GM18909 (cell line): ENCODE data around the gene ONECUT3.

Source experiments
- ATAC-seq: cut with Tn5 transposase; IDR thresholded peaks from one replicate; pipeline ENCODE4 v1.9.1; 2021; ENCODE audit warnings: mild to moderate bottlenecking; ENCODE audit not compliant: unreplicated experiment, poor library complexity

ONECUT3 gene

DNA sequence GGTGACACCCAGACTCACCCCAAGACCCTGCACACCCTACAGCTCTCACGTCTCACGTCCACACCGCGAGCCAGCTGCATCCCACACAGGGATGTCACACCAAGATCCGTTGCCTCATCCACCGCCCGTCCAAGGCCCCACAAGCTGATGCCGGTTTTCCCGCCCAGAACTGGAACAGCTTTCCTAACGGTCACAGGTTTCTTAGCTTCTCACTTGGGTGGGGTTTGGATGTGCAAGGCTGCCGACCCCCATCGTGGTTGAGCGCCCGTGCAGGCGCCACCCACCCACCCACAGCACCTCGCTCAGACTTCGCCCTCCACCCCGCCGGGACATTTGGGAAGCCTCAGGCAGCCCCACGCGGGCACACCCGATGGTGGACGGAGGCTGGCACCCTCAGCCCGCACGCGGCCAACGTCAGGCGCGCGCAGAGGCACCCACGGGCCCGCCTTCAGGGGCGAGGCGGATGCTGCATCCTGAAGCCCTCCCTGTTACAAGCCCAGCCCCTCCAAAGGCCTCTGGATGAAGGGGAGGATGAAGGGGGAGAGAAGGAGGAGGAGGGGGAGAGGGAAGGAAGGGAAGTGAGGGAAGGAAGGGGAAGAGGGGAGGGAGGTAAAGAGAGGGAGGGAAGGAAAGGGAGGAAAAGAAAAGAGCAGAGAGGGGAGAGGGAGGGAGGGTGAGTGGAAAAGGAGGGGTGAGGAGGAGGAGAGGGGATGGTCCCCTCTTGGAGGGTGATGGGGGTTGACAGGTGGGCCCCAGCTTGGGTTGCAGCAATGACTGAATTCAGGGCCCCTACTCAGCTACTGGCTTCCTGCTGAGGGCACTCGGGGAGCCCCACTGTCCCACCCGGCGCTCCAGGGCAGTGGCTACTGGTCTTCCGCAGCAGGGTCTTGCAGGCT lies 12.8 kb downstream of the ONECUT3 start:
- ATAC-seq, result no peak

DNA sequence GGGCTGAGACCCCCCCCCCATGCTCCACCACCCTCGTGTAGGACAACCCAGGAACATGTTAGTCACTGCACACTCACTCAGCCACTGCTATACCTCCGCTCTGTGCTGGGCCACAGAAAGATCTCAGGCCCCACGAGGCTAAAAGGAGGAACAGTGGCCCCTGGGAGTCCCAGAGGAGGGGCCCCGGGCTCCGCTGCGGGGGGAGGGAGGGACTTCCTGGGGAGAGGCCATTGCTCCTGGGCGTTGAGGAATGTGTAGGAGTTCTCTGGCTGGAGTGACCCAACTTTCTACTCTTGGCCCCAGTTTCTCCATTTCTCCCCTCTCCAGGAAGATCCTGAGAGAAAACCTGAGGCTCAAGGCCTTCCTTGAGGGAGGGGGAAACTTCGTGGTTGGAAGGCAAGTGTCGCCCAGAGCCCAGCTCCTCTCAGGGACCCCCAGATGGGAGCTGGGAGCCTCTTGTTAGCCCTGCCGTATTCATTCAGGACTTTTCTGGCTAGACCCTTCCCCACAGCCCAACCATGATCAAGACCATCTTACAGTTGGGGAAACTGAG lies 13.6 kb downstream of the ONECUT3 start:
- ATAC-seq, result no peak

DNA sequence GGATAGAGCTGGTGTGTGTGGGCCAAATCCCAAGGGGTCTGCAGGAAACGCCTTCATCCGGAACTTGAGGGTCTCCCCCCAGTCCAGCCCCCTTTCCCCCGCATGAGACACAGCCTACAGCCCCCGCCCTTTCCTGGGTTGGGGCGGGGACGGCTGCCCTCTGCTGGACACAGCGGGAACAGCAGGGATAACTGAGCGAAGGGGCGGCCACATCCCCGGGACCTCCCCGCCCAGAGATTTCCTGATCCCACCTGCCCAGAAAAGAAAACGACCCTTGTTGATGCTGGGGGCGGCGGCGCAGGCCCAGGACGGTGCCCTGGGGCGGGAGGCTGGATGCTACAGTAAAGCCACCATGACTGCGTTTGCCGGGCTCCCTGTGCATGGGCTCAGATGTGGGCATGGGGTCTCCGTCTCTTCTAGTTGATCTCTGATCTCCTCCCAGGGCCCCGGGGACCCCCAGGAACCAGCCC lies 14.2 kb downstream of the ONECUT3 start:
- no peak for ATAC-seq

DNA sequence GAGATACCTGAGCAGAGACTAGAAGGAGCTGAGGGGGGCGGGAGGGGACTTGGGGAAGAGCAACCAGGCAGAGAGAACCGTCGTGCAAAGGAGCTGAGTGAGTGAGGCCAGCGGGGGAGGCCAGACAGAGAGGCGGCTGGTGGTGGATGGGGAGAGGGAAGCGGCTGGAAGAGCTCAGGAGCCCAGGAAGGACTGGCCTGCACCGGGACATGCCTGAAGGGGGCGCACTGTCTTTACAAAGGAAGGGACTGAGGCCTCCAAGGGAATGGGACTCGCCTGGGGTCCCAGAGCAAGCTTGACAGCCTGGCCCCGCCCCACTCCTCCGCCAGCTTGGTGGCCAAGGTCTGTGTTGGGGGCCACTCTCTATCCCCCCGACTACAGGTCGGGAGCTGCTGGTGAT lies 14.9 kb downstream of the ONECUT3 start:
- no peak for ATAC-seq

DNA sequence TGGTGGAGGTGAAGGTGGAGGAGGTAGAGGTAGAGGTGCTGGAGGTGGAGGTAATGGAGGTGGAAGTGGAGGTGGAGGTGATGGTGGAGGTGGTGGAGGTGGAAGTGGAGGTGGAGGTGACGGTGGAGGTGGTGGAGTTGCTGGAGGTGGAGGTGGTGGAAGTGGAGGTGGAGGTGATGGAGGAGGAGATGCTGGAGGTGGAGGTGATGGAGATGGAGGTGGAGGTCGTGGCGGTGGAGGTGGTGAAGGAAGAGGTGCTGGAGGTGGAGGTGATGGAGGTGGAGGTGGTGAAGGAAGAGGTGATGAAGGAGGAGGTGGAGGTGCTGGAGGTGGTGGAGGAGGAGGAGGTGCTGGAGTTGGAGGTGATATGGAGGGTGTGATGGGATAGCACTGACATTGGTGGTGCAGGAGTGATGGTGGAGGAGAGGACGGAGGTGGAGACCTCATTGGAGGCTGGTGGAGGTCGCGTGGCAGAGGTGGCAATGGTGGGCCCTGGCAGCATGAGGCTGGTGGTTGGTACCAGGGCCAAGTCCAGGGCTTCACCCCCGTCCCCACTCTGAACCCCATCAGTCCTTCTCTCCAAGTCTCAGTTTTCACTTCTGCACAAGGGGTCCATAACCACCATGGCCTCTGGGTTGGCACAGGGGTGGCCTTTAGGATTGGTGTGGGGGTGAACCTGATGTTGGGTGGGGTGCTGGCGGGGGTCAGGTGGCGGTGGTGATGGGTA lies 15.8 kb downstream of the ONECUT3 start:
- ATAC-seq, result no peak

DNA sequence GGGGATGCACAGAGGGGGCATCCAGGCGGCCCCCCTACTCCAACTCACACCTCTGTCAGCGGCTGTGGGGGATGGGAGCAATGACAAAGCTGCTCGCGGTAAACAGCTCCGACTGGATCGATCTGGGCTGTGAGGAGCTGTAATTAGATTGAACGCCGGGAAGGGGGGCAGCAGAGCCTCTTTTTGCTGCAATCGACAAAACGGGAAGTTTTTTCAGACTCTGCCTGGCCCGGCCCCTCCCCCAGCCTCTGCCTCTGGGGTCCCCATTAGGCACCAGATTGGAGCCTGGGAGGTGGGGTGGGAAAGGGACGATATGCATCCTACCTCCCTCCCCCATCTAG lies 16.3 kb downstream of the ONECUT3 start:
- no peak for ATAC-seq

DNA sequence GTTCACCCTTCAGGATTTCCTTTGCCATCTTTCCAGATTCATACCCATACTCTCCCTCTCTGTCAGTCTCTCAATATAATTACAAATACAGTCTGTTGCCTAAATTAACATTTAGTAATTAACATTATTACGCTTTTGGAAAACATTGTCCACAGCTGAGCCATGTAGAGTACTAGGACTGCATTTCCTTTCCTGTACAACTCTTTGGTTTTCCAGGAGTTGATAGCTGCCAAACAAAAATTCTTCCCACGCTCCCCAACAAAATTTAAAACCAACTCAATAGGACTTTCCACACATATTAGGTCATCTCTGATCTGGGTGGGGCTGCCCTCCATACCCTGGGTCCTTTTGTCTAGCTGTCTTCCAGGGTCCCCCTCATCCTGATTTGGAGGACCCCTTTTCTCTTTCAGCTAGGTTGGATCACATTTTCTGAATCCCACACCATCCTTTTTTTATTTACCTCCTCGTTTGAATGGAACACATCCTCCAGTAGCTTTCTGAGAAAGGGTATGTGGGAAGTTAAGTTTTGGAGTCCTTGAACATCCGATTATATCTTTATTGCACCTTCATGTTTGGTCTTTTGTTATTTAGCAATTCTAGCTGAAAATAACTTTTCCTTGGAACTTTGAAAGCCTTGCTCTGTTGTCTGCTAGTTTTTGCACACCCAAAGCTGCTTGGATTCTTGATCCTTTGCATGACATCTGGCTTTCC lies 17.7 kb downstream of the ONECUT3 start:
- ATAC-seq, result no peak

DNA sequence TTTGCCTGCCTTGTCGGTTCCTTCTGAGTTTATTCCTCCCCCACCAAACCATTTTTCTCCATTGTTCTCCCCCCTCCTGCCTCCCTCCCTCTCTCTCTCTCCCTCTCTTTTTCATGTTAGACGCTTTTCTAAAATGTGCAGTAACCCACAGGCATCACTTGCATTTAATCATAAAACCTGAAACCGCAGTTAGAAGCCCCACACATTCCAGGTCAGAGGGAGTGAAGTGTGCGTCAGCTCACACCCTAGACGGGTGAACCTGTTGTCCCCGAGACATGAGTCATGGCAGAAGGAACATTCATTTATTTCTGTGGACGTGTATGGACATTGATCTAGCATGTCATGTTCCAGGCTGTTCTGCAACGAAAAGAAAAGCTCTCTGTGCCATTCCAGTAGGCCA lies 19.9 kb downstream of the ONECUT3 start:
- ATAC-seq, result no peak

DNA sequence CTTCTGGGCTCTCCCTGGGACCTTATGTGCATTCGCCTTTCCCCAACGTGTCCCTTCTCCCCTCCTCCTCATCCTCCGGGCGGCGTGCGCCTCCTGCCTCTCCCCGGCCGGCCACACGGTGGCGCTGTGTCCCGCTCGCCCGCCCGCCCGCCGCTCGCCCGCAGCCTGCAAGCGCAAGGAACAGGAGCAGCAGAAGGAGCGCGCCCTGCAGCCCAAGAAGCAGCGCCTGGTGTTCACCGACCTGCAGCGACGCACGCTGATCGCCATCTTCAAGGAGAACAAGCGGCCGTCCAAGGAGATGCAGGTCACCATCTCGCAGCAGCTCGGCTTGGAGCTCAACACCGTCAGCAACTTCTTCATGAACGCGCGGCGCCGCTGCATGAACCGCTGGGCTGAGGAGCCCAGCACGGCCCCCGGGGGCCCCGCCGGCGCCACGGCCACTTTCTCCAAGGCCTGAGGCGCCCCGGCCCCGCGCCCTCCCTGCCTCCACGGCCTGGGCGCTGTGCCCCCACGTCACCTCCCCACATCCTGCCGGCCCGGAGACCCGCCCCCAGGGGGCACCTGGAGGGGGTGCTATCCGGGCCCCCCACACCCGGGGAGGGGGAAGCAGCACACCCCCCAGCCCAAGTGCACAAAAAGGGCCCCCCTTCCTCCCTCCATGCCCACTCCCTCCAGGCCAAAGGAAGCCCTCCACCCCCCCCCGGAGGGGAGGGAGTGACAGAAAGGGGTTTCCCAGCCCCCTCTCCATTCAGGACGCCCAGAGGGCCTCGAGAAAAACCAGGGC lies 21.9 kb downstream of the ONECUT3 start:
- ATAC-seq, result no peak

DNA sequence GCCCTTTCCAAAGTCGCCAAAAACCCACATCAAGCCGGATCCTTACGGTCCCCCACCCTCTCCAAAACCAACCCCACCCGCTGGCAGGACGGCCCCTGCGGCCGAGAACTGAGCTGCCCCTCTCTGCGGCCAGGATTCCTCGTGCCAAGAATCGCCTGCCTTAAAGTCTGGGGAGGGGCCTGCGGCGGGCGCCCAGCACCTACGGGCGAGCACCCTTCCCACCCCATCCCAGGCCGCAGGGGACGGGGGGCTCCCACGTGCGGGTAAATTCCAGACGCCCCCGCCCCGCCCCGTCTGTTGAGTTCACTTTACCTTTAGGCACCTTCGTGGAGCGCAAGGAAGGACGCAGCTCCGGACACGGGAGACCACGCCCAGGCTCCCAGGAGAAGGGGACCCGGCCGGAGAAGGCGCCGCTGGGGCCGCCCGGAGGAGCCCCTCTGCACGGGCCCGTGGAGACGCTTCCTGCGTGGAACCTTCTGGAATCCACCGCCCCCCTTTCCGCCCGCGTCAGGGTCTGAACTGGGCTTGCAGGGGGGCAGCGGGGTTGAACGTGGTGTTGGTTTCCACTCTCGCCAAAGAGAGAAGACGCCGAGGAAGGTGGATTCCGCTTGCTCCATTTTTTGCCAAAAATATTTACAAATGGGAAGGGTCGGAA lies 22.8 kb downstream of the ONECUT3 start:
- ATAC-seq, result no peak

DNA sequence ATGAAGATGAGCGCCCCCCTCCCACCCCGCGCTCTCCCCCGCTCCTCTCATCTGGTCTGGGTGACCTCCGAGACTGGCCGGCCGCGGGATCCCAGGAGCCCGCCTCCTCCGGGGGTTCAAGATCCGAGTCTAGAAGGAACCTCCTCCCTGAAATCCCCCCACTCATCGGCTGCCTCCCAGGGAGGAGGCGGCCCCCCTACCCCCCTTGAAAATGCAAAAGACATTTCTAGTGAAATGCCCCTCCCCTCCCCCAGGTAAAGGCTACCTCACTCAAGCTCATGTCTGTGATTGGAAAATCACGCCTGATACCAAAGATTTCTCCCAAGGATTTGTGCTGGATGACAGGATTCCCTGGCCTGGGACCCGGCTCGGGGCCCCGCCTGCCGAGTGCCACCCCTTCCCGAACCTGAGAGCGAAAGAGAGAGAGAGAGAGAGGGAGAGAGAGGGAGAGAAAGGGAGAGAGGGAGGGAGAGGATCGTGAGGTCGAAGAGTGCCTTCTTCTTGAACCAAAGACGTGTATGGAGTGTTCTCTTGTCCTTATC lies 23.4 kb downstream of the ONECUT3 start:
- ATAC-seq, result no peak

DNA sequence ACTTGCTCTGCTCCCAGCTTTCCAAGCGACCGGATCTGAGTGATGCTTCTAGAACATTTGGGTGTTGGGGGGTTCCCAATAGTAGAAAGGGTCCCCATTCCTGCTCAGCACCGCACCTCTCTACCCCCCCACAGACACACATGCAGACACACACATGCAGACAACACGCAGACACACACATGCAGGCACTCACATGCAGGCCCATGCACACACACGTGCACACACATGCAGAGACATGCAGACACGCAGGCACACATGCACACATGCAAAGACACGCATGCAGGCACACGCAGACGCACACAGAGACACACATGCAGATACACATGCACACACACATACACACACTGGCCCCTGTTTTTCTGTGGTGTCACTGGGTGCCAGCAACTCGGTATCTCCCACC lies 23.8 kb downstream of the ONECUT3 start:
- ATAC-seq, result no peak

DNA sequence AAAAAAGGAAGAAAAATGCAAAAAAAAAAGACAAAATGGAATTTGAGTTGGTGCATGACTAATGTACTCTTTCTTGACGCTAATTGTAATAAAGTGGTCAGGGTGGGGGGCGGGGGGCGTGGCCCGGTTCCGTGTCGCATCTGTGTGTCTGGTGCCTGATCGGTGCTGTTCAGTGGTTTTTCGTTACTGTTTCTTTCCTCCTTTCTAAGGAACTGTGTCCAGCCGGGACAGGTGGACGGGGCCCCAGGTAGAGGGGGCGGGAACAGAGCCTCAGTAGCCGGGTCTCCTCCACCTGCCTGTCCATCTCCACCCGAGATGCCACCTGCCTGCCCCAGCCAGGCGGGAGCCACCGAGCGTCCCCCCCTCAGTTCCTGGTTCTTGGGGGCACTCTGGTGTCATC lies 26.3 kb downstream of the ONECUT3 start:
- ATAC-seq, result no peak

DNA sequence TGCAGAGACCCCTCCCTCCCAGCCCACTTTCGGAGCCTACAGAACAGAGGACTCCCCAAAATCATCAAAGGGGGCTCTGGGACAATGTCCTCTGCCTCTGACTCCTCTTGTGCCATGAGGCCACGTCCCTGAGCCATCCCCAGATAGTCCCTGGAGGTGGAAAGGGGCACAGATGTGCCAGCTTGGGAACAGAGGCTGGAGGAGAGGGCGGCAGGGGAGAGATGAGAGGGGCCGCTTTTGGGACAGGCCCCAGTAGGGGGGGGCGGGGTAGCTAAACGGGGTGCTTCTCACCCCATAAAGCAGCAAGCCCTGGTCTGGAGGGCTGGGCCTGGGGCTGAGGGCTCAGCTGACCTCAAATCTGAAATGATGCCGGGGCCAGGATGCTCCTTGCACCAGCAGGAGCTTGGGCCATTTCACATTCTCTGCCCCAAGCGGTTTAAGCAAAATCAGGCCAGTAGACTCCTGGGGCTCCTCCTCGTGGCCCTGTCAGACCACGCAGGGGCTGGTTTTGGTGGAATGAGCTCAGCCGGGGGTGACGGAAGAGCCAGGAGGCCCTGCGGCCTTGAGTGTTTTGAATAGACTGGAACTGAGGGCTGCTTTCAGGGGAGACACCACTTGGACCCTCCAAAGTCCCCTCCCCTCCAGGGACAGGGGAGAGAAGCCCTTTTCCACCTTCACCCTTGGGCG lies 27.1 kb downstream of the ONECUT3 start:
- ATAC-seq, result no peak

DNA sequence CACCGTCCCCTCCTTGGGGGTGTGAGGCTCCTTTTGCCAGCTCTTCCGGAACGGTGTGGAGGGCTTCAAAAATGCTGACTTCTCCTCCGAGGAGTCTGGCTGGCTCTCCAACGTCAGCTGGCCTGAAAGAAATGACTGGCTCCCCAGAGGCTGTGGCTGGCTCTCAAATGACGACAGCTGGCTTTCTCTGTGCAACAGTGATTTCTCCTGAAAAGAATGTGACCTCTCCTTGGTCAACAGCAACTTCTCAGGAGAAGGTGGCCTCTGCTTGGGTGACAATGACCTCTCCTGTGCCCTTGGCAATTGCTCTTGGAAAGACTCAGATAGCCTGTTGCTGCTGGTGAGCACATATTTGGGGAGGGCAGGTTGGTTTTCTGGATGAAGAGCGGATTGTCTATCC lies 29.2 kb downstream of the ONECUT3 start:
- no peak for ATAC-seq

DNA sequence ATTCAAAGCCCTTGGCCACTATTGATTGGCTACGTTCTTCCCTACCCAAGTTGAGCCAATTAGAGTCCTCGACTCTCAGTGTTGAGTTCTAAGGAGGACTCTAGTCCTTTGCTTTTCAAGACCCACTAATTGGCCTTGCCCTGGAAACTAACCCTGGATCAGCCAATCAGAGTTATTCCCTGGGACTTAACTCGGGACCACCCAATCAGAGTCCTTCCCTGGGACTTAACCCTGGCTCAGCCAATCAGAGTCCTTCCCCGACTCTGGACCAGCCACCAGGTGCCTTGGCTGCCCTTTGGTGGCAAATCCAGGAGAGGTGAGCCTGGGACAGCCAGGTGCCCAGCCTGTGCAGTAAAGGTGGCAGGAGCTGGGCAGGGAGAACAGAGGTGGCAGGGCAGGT lies 30.0 kb downstream of the ONECUT3 start:
- ATAC-seq, result no peak

DNA sequence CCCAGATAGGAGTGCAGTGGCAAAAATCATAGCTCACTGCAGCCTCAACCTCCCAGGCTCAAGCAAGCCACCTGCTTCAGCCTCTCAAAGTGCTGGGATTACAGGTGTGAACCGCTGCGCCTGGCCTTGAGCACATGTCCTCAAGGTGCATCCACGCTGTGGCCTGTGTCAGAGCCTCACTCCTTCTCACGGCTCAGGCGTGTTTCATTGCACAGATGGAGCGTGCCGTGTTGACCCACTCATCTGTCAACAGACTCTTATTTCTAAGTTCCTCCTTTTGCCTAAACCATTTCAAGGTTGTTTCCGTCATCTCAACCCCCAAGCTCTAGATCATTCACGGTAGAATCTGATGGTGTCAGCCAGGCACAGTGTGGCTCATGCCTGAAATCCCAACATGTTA lies 30.6 kb downstream of the ONECUT3 start:
- no peak for ATAC-seq

DNA sequence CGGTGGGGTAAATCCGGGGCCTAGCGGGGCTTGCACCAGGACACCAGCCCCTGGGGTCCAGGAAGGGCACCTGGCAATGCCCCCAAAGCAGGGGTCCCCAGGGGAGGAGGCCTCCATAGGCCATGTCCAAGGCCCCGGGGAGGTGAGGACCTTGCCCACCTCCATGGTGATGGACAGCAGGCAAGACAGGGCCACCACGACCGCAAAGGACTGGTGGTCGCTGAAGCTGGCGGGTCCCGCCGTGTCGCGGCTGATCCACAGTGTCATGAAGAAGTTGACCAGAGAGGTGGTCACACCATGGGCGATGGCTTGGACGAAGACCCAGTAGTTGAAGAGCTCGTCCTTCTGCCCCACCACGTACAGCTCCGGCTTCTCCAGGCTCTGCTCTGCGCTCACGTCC lies 32.0 kb downstream of the ONECUT3 start:
- ATAC-seq, result no peak

DNA sequence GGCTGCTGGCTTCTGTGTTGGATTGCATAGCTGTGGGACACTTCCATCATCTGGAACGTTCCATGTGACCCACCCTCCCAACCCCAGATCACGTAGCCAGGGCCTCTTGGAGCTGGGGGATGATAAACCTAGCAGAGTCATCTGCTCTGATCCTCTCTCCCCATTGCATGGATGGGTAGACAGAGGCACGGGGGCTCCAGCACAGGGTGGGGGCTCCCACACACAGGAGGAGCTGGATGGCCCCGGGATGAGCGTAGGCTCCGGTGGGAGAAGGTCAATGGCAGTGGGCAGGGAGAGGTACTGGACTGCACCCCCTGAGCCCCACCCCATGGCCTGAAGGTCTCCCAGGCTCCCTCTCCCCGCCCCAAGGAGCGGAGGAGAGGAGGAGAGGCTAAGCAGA lies 33.4 kb downstream of the ONECUT3 start:
- ATAC-seq, result no peak
